MCF 10A (cell line): ENCODE data around the gene TAS2R14. TPM values are rescaled to one million over a fixed set of nuclear protein-coding genes. Genes with fewer than 3 reads are reported as not detected.

Experiments
- BruUV-seq: library from RNA; stranded (reverse); fragments of 400-500 nt; replicated peaks from 2 replicates; lab custom pipeline; 2021; lab: Mats Ljungman, UMichigan
- CTCF ChIA-PET: fragments of 300-600 bp; sonication (Branson Sonifier 250); formaldehyde crosslinking; extraction: SDS; loops from one replicate; lab custom pipeline; 2021; ENCODE audit warnings: antibody characterized with exemption, inconsistent platforms; lab: Yijun Ruan, JAX
- POLR2A ChIA-PET: fragments of 300-600, 350-650 bp; sonication (Branson Sonifier 250); formaldehyde crosslinking; extraction: SDS; loops from one replicate; lab custom pipeline; 2020; ENCODE audit warnings: antibody characterized with exemption, inconsistent platforms; lab: Yijun Ruan, JAX
- DNase-seq: peaks from one replicate; pipeline ENCODE4 v3.0.0-alpha.2; 2018; ENCODE audit not compliant: unreplicated experiment
- H3K27ac Mint-ChIP-seq: one replicate; pipeline ENCODE4 v1.8.0; 2022; ENCODE audit warnings: mild to moderate bottlenecking, low read depth, mixed read lengths; ENCODE audit not compliant: unreplicated experiment
- H3K27me3 Mint-ChIP-seq: one replicate; pipeline ENCODE4 v1.8.0; 2022; ENCODE audit warnings: mixed read lengths; ENCODE audit not compliant: insufficient read depth, unreplicated experiment
- H3K36me3 Mint-ChIP-seq: one replicate; pipeline ENCODE4 v1.8.0; 2022; ENCODE audit warnings: mild to moderate bottlenecking, moderate library complexity, mixed read lengths; ENCODE audit not compliant: insufficient read depth, unreplicated experiment
- H3K4me1 Mint-ChIP-seq: one replicate; pipeline ENCODE4 v1.8.0; 2022; ENCODE audit warnings: mixed read lengths; ENCODE audit not compliant: insufficient read depth, unreplicated experiment
- H3K4me3 Mint-ChIP-seq: one replicate; pipeline ENCODE4 v1.8.0; 2022; ENCODE audit warnings: mild to moderate bottlenecking, moderate library complexity, mixed read lengths; ENCODE audit not compliant: unreplicated experiment
- H3K9me3 Mint-ChIP-seq: one replicate; pipeline ENCODE4 v1.8.0; 2022; ENCODE audit warnings: mixed read lengths; ENCODE audit not compliant: unreplicated experiment
- intact Hi-C: fragments of 100-400 bp; cut with micrococcal nuclease; formaldehyde crosslinking; loops from 2 replicates; pipeline ENCODE4 v1.14.1; 2022
- total RNA-seq: library from RNA; stranded (reverse); gene quantifications from 2 replicates; pipeline ENCODE4 v1.2.3, GENCODE V29; 2022
- TF ChIP-seq, protein P1 (sequence below): fragments of 200-600 bp; IDR thresholded peaks from one replicate; pipeline ENCODE4 v1.8.0; 2022; ENCODE audit warnings: antibody characterized with exemption, mild to moderate bottlenecking; ENCODE audit not compliant: unreplicated experiment

TAS2R14 gene
- total RNA-seq, 1 experiment from 2014 or later: 1.6 TPM

DNA sequence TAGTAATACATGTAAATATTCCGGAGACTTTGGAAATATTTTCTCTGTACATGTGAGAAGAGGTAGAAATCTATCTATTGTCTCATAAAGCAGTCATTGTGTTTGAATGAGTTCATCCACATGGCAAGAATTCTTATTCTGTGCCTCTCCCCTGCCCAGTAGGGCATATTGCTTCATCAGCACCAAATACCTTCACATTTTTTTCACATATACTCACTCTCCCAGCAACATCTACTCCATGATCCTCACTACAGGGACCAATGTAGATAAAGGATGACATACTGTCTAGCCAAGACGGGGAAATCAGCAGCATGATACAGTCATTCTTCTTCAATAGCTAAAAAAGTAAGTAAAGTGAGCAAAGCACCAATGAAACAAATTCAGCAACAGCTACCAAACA lies 1.3 kb upstream of the TAS2R14 start:
- CTCF ChIA-PET: interaction anchor here (0.6 to 2.7 kb wide), 2 partner anchors 259 to 1416 kb away, joined by 3 to 11 read pairs; partner anchors contain the start of gene BORCS5
- H3K27ac Mint-ChIP-seq: no peak overlapping the region
- TF ChIP-seq, protein P1, sequence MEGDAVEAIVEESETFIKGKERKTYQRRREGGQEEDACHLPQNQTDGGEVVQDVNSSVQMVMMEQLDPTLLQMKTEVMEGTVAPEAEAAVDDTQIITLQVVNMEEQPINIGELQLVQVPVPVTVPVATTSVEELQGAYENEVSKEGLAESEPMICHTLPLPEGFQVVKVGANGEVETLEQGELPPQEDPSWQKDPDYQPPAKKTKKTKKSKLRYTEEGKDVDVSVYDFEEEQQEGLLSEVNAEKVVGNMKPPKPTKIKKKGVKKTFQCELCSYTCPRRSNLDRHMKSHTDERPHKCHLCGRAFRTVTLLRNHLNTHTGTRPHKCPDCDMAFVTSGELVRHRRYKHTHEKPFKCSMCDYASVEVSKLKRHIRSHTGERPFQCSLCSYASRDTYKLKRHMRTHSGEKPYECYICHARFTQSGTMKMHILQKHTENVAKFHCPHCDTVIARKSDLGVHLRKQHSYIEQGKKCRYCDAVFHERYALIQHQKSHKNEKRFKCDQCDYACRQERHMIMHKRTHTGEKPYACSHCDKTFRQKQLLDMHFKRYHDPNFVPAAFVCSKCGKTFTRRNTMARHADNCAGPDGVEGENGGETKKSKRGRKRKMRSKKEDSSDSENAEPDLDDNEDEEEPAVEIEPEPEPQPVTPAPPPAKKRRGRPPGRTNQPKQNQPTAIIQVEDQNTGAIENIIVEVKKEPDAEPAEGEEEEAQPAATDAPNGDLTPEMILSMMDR: no peak
- H3K9me3 Mint-ChIP-seq: peaks cover 6% of the 10 kb centered on the region
- no peak overlapping the region for H3K4me3 Mint-ChIP-seq
- intact Hi-C loops: loop anchor here (1.0 to 5.0 kb wide), 2 partner anchors 26 to 232 kb away; partner anchors contain the start of gene SMIM10L1
- no TSS peak for BruUV-seq
- peaks cover 6% of the 10 kb centered on the region for H3K36me3 Mint-ChIP-seq
- DNase-seq: peak; percentile 67
- no peaks in the 10 kb centered on the region for H3K27me3 Mint-ChIP-seq
- POLR2A ChIA-PET: interaction anchor here (0.6 to 1.3 kb wide), 5 partner anchors 8 to 231 kb away, joined by 3 to 5 read pairs (median 3); partner anchors contain the start of gene SMIM10L1
- H3K4me1 Mint-ChIP-seq: peaks cover 31% of the 10 kb centered on the region

DNA sequence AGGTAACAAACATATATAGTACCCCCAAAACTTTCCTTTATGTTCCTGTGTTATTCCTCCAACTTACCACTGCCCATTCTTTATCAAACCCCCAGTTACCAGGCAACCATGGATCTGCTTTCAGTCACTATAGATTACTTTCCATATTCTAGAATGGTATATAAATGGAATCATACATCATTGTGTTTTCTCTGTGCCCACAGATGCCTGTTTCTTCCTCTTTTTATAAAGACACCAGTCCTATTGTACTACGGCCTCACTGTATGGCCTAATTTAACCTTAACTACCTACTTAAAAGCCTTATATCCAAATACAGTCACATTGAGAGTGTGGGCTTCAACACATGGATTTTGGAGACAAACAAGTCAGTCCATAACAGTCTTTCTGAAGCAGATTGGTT lies 2.6 kb downstream of the TAS2R14 start:
- POLR2A ChIA-PET: no interaction called here
- no peaks in the 10 kb centered on the region for H3K9me3 Mint-ChIP-seq
- no peak overlapping the region for H3K4me3 Mint-ChIP-seq
- peaks cover 14% of the 10 kb centered on the region for H3K4me1 Mint-ChIP-seq
- H3K27me3 Mint-ChIP-seq: no peaks in the 10 kb centered on the region
- TF ChIP-seq, protein P1: no peak
- H3K27ac Mint-ChIP-seq: no peak overlapping the region
- no peak for DNase-seq
- H3K36me3 Mint-ChIP-seq: no peaks in the 10 kb centered on the region
- no TSS peak for BruUV-seq
- intact Hi-C loops: no loop called here
- CTCF ChIA-PET: no interaction called here

DNA sequence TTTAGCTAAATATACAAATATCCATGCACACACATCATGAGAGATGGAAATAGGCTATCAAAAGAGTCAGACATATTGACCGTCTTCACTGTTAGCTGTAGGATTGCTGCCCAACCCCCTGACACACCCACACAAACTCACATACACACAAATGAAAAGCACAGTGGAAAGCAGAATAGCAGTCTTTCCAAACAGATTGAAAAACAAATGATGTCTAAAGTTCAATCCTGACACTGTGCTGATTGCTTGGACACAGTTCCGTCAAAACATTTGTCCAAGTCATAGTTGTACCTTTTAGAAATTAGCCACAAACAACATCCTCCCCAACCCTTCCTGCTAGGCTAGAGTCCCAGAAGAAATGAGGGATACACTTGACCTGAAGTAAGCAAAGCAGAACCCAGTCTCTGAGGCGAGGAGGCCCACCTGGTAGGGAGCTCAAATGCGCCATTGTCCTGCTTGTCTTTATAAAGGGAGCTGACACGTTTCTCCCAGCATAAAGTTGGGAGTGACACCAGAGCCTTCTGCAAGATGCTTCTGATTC lies 10.2 kb downstream of the TAS2R14 start, which contains the start of gene PRH2:
PRH2 (plus strand) TSS at position 491 of the 541 bp plus-strand sequence; CDS start at position 529, 38 bp downstream.
- DNase-seq: no peak
- Mint-ChIP-seq H3K4me1 (no peaks in the 10 kb centered on the region), H3K27ac (no peak within 1 kb of the TSS), H3K4me3 (no peak within 1 kb of the TSS), H3K36me3 (no peaks in the 10 kb centered on the region), H3K27me3 (no peaks in the 10 kb centered on the region), H3K9me3 (no peaks in the 10 kb centered on the region)
- ChIA-PET POLR2A (interaction anchor here (1.1 kb wide), 1 partner anchor 12 kb away, joined by 3 read pairs; no protein-coding TSS in a partner anchor), CTCF (no interaction called here)
- TF ChIP-seq, protein P1: no peak
- BruUV-seq: no TSS peak
- intact Hi-C loops: no loop called here

DNA sequence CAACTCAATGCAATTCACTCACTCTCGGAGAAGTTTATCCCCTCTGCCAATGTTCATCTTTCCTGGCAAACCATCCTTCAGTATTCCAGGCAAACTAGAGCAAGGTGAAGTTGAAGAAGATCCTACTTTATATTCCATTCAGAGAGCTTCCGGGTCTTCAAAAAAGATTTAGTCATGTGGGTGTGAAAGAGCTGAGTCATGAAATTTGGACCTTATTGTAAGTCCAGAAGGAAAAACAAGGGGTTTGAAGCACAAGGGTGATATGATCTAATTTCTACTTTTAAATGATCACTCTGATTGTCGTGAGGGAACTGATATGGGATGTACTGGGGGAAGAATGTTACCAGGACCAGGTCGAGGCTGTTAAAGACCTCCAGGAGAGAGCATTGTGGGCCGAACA lies 12.8 kb downstream of the TAS2R14 start:
- Mint-ChIP-seq H3K27ac (no peak overlapping the region), H3K36me3 (peaks cover 6% of the 10 kb centered on the region), H3K4me1 (no peaks in the 10 kb centered on the region), H3K4me3 (no peak overlapping the region), H3K27me3 (no peaks in the 10 kb centered on the region), H3K9me3 (no peaks in the 10 kb centered on the region)
- TF ChIP-seq, protein P1: no peak
- no peak for DNase-seq
- ChIA-PET POLR2A (no interaction called here), CTCF (no interaction called here)
- BruUV-seq: no TSS peak
- intact Hi-C loops: no loop called here
